Upper lobe of left lung (tissue), 4 donors: Measurements from ENCODE around the gene MT1M.

Experiments used
- CTCF ChIP-seq, 6 experiments: fragments of 450-650 bp in 4 of 6; fragments of 200-600 bp in 2 of 6; sonication (generic) in 2 of 6; IDR thresholded peaks; one replicate each; pipeline ENCODE4 v1.5.1; 2016 to 2019; ENCODE audit warnings: antibody characterized with exemption in 6 of 6
- POLR2A ChIP-seq, 4 donors: fragments of 450-650 bp; IDR thresholded peaks; one replicate each; pipeline ENCODE4 v1.5.1; 2016 to 2017; ENCODE audit warnings: antibody characterized with exemption in 4 of 4, mild to moderate bottlenecking in 2 of 4

- no peak for TF ChIP-seq POLR2A (IDR thresholded peaks at IDR 0.05)
- TF ChIP-seq CTCF (IDR thresholded peaks at IDR 0.05), result no peak
Observed at GRCh38 chr16:56634715-56635440, 2.4 kb downstream of the MT1M start.
